H9 (cell line): ENCODE measurements around the gene DOCK10. TPM values are rescaled to one million over a fixed set of nuclear protein-coding genes. Genes with fewer than 3 reads are reported as not detected.

Experiments
- DNase-seq: peaks from one replicate; pipeline ENCODE4 v3.0.0-alpha.2; 2017
- H2AFZ ChIP-seq: one replicate; pipeline ENCODE4 v1.6.1; 2013; ENCODE audit warnings: mild to moderate bottlenecking, low read length, control low read depth, moderate library complexity
- H2AK5ac ChIP-seq: 2 replicates; pipeline ENCODE4 v1.6.1; 2013; ENCODE audit warnings: low read length, control low read depth, mixed read lengths; ENCODE audit not compliant: insufficient read length
- H2BK120ac ChIP-seq: one replicate; pipeline ENCODE4 v1.6.1; 2013; ENCODE audit warnings: low read depth, mild to moderate bottlenecking, low read length, control low read depth, inconsistent platforms; ENCODE audit not compliant: poor library complexity, severe bottlenecking
- H2BK12ac ChIP-seq: 2 replicates; pipeline ENCODE4 v1.6.1; 2013; ENCODE audit warnings: low read length, control low read depth, mixed read lengths, low read depth; ENCODE audit not compliant: insufficient read length
- H2BK15ac ChIP-seq: 2 replicates; pipeline ENCODE4 v1.6.1; 2013; ENCODE audit warnings: low read depth, low read length, control low read depth
- H2BK20ac ChIP-seq: one replicate; pipeline ENCODE4 v1.6.1; 2013; ENCODE audit warnings: low read depth, mild to moderate bottlenecking, low read length, control low read depth, inconsistent platforms; ENCODE audit not compliant: poor library complexity, severe bottlenecking
- H2BK5ac ChIP-seq: 2 replicates; pipeline ENCODE4 v1.6.1; 2013; ENCODE audit warnings: low read length, control low read depth, mixed read lengths; ENCODE audit not compliant: insufficient read length
- H3K14ac ChIP-seq: 2 replicates; pipeline ENCODE4 v1.6.1; 2013; ENCODE audit warnings: low read length, control low read depth; ENCODE audit not compliant: insufficient read depth
- H3K18ac ChIP-seq: 2 replicates; pipeline ENCODE4 v1.6.1; 2013; ENCODE audit warnings: low read depth, mild to moderate bottlenecking, mixed read lengths, low read length, control low read depth; ENCODE audit not compliant: insufficient read length
- H3K23ac ChIP-seq: 2 replicates; pipeline ENCODE4 v1.6.1; 2013; ENCODE audit warnings: low read length, control low read depth, mixed read lengths, low read depth; ENCODE audit not compliant: insufficient read length
- H3K23me2 ChIP-seq: 2 replicates; pipeline ENCODE4 v1.6.1; 2013; ENCODE audit warnings: low read depth, mild to moderate bottlenecking, mixed read lengths, low read length, control low read depth; ENCODE audit not compliant: insufficient read length, poor library complexity, severe bottlenecking
- H3K27ac ChIP-seq: 2 replicates; pipeline ENCODE4 v1.5.1; 2013; ENCODE audit warnings: low read length, control low read depth, mixed read lengths, low read depth; ENCODE audit not compliant: insufficient read length
- H3K27me3 ChIP-seq: 2 replicates; pipeline ENCODE4 v1.6.1; 2013; ENCODE audit warnings: low read length, control low read depth, inconsistent platforms; ENCODE audit not compliant: insufficient read depth
- H3K4ac ChIP-seq: 2 replicates; pipeline ENCODE4 v1.6.1; 2013; ENCODE audit warnings: low read depth, mild to moderate bottlenecking, control low read depth, inconsistent platforms, low read length, moderate library complexity
- H3K4me1 ChIP-seq: 2 replicates; pipeline ENCODE4 v1.6.1; 2013; ENCODE audit warnings: low read length, control low read depth, inconsistent platforms; ENCODE audit not compliant: insufficient read depth
- H3K4me2 ChIP-seq: 2 replicates; pipeline ENCODE4 v1.6.1; 2013; ENCODE audit warnings: low read length, control low read depth, mixed read lengths; ENCODE audit not compliant: insufficient read length, insufficient read depth
- H3K56ac ChIP-seq: 2 replicates; pipeline ENCODE4 v1.6.1; 2013; ENCODE audit warnings: low read depth, mild to moderate bottlenecking, mixed read lengths, low read length, control low read depth; ENCODE audit not compliant: insufficient read length
- H3K79me1 ChIP-seq: 2 replicates; pipeline ENCODE4 v1.6.1; 2013; ENCODE audit warnings: low read depth, mild to moderate bottlenecking, moderate library complexity, low read length, control low read depth, inconsistent platforms; ENCODE audit not compliant: insufficient read depth, poor library complexity, severe bottlenecking
- H3K79me2 ChIP-seq: 2 replicates; pipeline ENCODE4 v1.6.1; 2013; ENCODE audit warnings: low read length, control low read depth, inconsistent platforms; ENCODE audit not compliant: insufficient read depth
- H3K9ac ChIP-seq: 2 replicates; pipeline ENCODE4 v1.6.1; 2013; ENCODE audit warnings: low read length, control low read depth, mixed read lengths; ENCODE audit not compliant: insufficient read length; ENCODE audit errors: extremely low read depth
- H3K9me3 ChIP-seq: one replicate; pipeline ENCODE4 v1.6.1; 2013; ENCODE audit warnings: low read depth, low read length, inconsistent platforms; ENCODE audit not compliant: control insufficient read depth
- H3T11ph ChIP-seq: one replicate; pipeline ENCODE4 v1.6.1; 2013; ENCODE audit warnings: mild to moderate bottlenecking, low read length, control low read depth, inconsistent platforms
- H4K20me1 ChIP-seq: one replicate; pipeline ENCODE4 v1.6.1; 2013; ENCODE audit not compliant: control insufficient read depth, insufficient read length, insufficient read depth
- H4K5ac ChIP-seq: 2 replicates; pipeline ENCODE4 v1.6.1; 2013; ENCODE audit warnings: low read depth, mild to moderate bottlenecking, mixed read lengths, low read length, control low read depth; ENCODE audit not compliant: insufficient read length
- H4K8ac ChIP-seq: replicated peaks from 2 replicates; pipeline ENCODE4 v1.6.1; 2013; ENCODE audit warnings: low read length, control low read depth, mixed read lengths, low read depth; ENCODE audit not compliant: insufficient read length
- H4K91ac ChIP-seq: 2 replicates; pipeline ENCODE4 v1.6.1; 2013; ENCODE audit warnings: low read depth, mild to moderate bottlenecking, moderate library complexity, mixed read lengths, low read length, control low read depth; ENCODE audit not compliant: insufficient read length
- H3K27ac Mint-ChIP-seq, 3 experiments: 2 replicates in 2 of 3; 3 replicates in 1 of 3; pipeline ENCODE4 v1.8.0; 2020 to 2021; ENCODE audit warnings: mixed read lengths in 3 of 3, mild to moderate bottlenecking in 1 of 3, moderate library complexity in 1 of 3
- H3K27me3 Mint-ChIP-seq: 2 replicates; pipeline ENCODE4 v1.8.0; 2021; ENCODE audit warnings: low read depth, mild to moderate bottlenecking, moderate library complexity, mixed read lengths
- H3K36me3 Mint-ChIP-seq, 3 experiments: 2 replicates in 2 of 3; 3 replicates in 1 of 3; pipeline ENCODE4 v1.8.0; 2020 to 2021; ENCODE audit warnings: low read depth in 3 of 3, mixed read lengths in 3 of 3; ENCODE audit not compliant: insufficient read depth in 1 of 3
- H3K4me1 Mint-ChIP-seq, 2 experiments: 2 replicates each; pipeline ENCODE4 v1.8.0; 2020; ENCODE audit warnings: mixed read lengths in 2 of 2
- H3K4me3 Mint-ChIP-seq, 2 experiments: 2 replicates in 1 of 2; 3 replicates in 1 of 2; pipeline ENCODE4 v1.8.0; 2020 to 2021; ENCODE audit warnings: mild to moderate bottlenecking in 2 of 2, mixed read lengths in 2 of 2, moderate library complexity in 1 of 2
- H3K9me3 Mint-ChIP-seq, 2 experiments: 2 replicates in 1 of 2; 3 replicates in 1 of 2; pipeline ENCODE4 v1.8.0; 2020; ENCODE audit warnings: mild to moderate bottlenecking in 2 of 2, mixed read lengths in 2 of 2, moderate library complexity in 1 of 2
- WGBS: extraction: QIAGEN DNeasy Blood & Tissue Kit; methylation state at CpG from one replicate; pipeline ENCODE4 v1.1.7; 2013; ENCODE audit warnings: missing lambda C conversion rate, low lambda C conversion rate, mixed read lengths; ENCODE audit not compliant: insufficient read length; ENCODE audit errors: extremely low coverage; 5-methylcytosine and 5-hydroxymethylcytosine counted together
- total RNA-seq: library from RNA; stranded (reverse); gene quantifications from 2 replicates; pipeline ENCODE4 v1.2.1, GENCODE V29; 2021
- TF ChIP-seq, protein P1 (sequence below): fragments of 200-600 bp; sonication (generic); conservative IDR thresholded peaks from 3 replicates; pipeline ENCODE4 v1.8.0; 2021; ENCODE audit warnings: antibody characterized with exemption, mild to moderate bottlenecking

Gene DOCK10
- total RNA-seq, 1 experiment from 2014 or later: 0.79 TPM

- peaks cover 0 to 6% of the 10 kb centered on the region in 2 experiments; a peak in 1 of 4 replicates for H3K4me1 Mint-ChIP-seq
- no peak overlapping the region for H3K4ac ChIP-seq
- no peaks in the 10 kb centered on the region for H3K27me3 ChIP-seq
- no peaks in the 10 kb centered on the region for H3K4me1 ChIP-seq
- WGBS: no CpG with 5 or more reads among the region's 1 CpG
- no peak overlapping the region for H4K5ac ChIP-seq
- H3K23ac ChIP-seq: no peak overlapping the region
- H3K56ac ChIP-seq: no peak overlapping the region
- no peaks in the 10 kb centered on the region for H3K23me2 ChIP-seq
- no peaks in the 10 kb centered on the region; a peak in 1 of 7 replicates for H3K36me3 Mint-ChIP-seq
- H2BK15ac ChIP-seq: no peak overlapping the region
- H4K8ac ChIP-seq: no peak overlapping the region
- H3K14ac ChIP-seq: no peak overlapping the region
- no peaks in the 10 kb centered on the region for H3K27me3 Mint-ChIP-seq
- no peak overlapping the region for H2BK120ac ChIP-seq
- no peak overlapping the region for H3K9ac ChIP-seq
- H2AK5ac ChIP-seq: no peak overlapping the region
- H2BK12ac ChIP-seq: no peak overlapping the region
- H3K79me1 ChIP-seq: no peaks in the 10 kb centered on the region
- H2BK5ac ChIP-seq: no peak overlapping the region
- H3K27ac ChIP-seq: no peak overlapping the region
- DNase-seq: no peak
- H3K27ac Mint-ChIP-seq: no peak overlapping the region
- H3K9me3 Mint-ChIP-seq: no peaks in the 10 kb centered on the region
- no peak overlapping the region for H2AFZ ChIP-seq
- H2BK20ac ChIP-seq: no peak overlapping the region
- H3K18ac ChIP-seq: no peak overlapping the region
- H3K9me3 ChIP-seq: no peaks in the 10 kb centered on the region
- TF ChIP-seq, protein P1, sequence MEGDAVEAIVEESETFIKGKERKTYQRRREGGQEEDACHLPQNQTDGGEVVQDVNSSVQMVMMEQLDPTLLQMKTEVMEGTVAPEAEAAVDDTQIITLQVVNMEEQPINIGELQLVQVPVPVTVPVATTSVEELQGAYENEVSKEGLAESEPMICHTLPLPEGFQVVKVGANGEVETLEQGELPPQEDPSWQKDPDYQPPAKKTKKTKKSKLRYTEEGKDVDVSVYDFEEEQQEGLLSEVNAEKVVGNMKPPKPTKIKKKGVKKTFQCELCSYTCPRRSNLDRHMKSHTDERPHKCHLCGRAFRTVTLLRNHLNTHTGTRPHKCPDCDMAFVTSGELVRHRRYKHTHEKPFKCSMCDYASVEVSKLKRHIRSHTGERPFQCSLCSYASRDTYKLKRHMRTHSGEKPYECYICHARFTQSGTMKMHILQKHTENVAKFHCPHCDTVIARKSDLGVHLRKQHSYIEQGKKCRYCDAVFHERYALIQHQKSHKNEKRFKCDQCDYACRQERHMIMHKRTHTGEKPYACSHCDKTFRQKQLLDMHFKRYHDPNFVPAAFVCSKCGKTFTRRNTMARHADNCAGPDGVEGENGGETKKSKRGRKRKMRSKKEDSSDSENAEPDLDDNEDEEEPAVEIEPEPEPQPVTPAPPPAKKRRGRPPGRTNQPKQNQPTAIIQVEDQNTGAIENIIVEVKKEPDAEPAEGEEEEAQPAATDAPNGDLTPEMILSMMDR: no peak
- H3T11ph ChIP-seq: no peak overlapping the region
- H3K79me2 ChIP-seq: no peaks in the 10 kb centered on the region
- no peaks in the 10 kb centered on the region for H4K20me1 ChIP-seq
- H3K4me2 ChIP-seq: no peak overlapping the region
- H4K91ac ChIP-seq: no peak overlapping the region
- no peak overlapping the region for H3K4me3 Mint-ChIP-seq
Measured at GRCh38 chr2:224801360-224801759, 240.9 kb downstream of the DOCK10 start.
